Measurements from ENCODE around the gene BCAR1. TPM values are rescaled to one million over a fixed set of nuclear protein-coding genes. Genes with fewer than 3 reads are reported as not detected.
"Not testable (repeated sequence)": the region's sequence is repeated elsewhere in the genome, so short reads cannot be mapped to it uniquely, and the experiment has no call there.

Gene BCAR1
- total and polyA plus RNA-seq, 9 donors: 33.4 to 67.4 (median 56.5) TPM

DNA sequence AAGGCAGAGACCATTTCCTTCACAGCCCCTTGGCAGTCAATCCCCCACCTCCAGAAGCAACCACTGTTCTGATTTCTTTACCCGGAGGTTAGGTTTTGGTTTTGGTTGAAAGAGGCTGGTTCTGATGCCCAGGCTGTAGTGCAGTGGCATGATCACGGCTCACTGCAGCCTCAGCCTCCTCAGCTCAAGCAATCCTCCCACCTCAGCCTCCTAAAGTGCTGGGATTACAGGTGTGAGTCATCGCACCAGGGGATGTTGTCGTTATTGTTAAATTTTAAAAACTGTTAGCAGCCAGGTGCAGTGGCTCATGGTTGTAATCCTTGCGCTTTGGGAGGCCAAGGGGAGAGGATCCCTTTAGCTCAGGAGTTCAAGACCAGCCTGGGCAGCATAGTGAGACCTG lies 41.5 kb downstream of the BCAR1 start:
- WGBS (ENCODE audit: insufficient coverage): 78% methylated on average over 2 of the region's 5 CpGs
- Histone ChIP-seq H3K27ac (ENCODE audit: low read length) (no peak overlapping the region), H3K4me1 (ENCODE audit: control insufficient read depth, insufficient read depth, low read length) (peaks cover 10% of the 10 kb centered on the region), H3K36me3 (ENCODE audit: control insufficient read depth, insufficient read depth, low read length) (no peaks in the 10 kb centered on the region), H3K9me3 (replicated peaks; ENCODE audit: control insufficient read depth, low read depth, low read length) (no peaks in the 10 kb centered on the region), H3K27me3 (ENCODE audit: control insufficient read depth, insufficient read depth, low read length) (no peaks in the 10 kb centered on the region), H3K4me3 (ENCODE audit: low read length) (no peak overlapping the region)
- DNase-seq: no peak

DNA sequence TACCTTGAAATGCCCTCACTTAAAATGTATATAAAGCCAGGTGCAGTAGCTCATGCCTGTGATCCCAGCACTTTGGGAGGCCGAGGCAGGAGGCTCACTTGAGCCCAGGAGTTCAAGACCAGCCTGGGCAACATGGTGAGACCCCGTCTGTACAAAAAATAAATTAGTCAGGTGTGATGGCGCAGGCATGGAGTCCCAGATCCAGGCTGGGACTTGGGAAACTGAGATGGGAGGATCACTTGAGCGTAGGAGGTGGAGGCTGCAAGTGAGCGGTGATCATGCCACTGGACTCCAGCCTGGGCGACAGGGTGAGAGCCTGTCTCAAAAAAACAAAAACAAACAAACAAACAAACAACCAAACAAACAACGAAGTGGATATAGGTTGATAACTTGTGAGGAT lies 41.9 kb downstream of the BCAR1 start:
- DNase-seq; H3K9me3 ChIP-seq (replicated peaks; ENCODE audit: control insufficient read depth, low read depth, low read length); H3K4me3 ChIP-seq (ENCODE audit: low read length): not testable (repeated sequence)

DNA sequence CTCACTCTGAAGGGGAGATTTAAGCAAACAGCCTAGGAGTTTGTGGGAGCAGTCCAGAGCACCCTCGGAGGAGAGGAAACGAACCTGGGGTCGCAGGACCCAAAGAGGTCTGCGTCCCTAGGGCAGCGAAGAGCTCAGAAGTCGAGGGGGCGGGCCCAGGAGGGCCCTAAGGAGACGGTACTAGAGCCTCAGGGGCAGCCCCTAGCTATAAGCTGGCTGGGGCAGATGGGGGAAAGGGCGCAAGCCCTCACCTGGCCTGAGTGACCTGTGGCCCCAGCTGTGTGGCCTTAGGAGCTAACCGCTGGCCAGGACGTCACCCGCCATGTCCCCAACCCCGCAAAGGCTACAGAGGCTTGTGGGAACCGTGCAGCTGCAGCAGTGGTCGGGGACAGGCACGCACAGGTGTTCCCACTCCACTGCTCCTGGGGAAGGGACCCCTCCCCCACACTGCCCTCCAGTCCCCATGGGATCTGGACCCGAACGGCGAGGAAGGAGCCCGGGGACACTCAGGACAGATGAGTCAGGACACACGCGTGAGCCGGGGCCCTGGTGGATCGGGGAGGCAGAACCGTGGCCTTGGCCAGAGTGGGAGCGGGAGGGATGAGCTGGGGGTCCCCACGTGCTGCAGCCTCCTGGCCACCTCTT lies 42.4 kb downstream of the BCAR1 start:
- H3K4me3 ChIP-seq (ENCODE audit: low read length): no peak overlapping the region
- H3K4me1 ChIP-seq (ENCODE audit: control insufficient read depth, insufficient read depth, low read length): peaks cover 10% of the 10 kb centered on the region
- H3K9me3 ChIP-seq (replicated peaks; ENCODE audit: control insufficient read depth, low read depth, low read length): no peaks in the 10 kb centered on the region
- 61% methylated on average over 24 of the region's 27 CpGs for WGBS (ENCODE audit: insufficient coverage)
- H3K27me3 ChIP-seq (ENCODE audit: control insufficient read depth, insufficient read depth, low read length): no peaks in the 10 kb centered on the region
- DNase-seq: no peak
- no peak overlapping the region for H3K27ac ChIP-seq (ENCODE audit: low read length)
- no peaks in the 10 kb centered on the region for H3K36me3 ChIP-seq (ENCODE audit: control insufficient read depth, insufficient read depth, low read length)

More for the DNA sequence above, 41.9 kb downstream of the BCAR1 start:
- H3K27ac ChIP-seq (ENCODE audit: low read length); H3K27me3 ChIP-seq (ENCODE audit: control insufficient read depth, insufficient read depth, low read length); H3K36me3 ChIP-seq (ENCODE audit: control insufficient read depth, insufficient read depth, low read length): not testable (repeated sequence)
- WGBS (ENCODE audit: insufficient coverage): 94% methylated on average over 2 of the region's 7 CpGs
- peaks cover 10% of the 10 kb centered on the region for H3K4me1 ChIP-seq (ENCODE audit: control insufficient read depth, insufficient read depth, low read length)

DNA sequence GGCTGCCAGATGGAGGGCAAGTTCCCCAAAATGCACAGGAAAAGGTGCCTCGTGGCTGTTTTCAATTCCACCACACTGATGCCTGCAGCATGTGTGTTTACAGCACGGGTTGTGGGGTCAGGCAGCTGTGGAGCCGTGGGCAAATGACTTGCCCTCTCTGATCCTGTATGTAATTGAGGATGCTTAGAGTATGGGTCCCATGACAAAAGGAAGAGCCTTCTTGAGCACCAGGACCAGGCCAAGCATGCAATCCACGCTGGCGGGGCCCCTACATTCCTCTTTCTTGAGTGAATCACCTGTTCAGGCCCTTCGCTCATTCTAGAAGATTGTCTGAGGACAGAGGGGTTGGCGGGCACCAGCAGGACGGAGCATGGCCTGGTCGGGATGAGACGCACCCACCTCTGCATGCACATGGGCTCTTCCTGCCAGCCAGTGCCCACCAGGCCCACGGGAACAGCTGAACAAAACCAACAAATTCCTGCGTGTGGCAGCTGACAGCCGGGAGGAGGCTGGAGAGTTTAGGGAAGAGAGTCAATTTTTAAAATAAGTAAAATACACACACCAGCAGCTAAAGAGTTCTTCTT lies 43.1 kb downstream of the BCAR1 start:
- Histone ChIP-seq H3K4me1 (ENCODE audit: control insufficient read depth, insufficient read depth, low read length) (peaks cover 10% of the 10 kb centered on the region), H3K9me3 (replicated peaks; ENCODE audit: control insufficient read depth, low read depth, low read length) (no peaks in the 10 kb centered on the region), H3K36me3 (ENCODE audit: control insufficient read depth, insufficient read depth, low read length) (no peaks in the 10 kb centered on the region), H3K27ac (ENCODE audit: low read length) (no peak overlapping the region), H3K4me3 (ENCODE audit: low read length) (no peak overlapping the region), H3K27me3 (ENCODE audit: control insufficient read depth, insufficient read depth, low read length) (no peaks in the 10 kb centered on the region)
- WGBS (ENCODE audit: insufficient coverage): 78% methylated on average over 8 of the region's 13 CpGs
- no peak for DNase-seq

DNA sequence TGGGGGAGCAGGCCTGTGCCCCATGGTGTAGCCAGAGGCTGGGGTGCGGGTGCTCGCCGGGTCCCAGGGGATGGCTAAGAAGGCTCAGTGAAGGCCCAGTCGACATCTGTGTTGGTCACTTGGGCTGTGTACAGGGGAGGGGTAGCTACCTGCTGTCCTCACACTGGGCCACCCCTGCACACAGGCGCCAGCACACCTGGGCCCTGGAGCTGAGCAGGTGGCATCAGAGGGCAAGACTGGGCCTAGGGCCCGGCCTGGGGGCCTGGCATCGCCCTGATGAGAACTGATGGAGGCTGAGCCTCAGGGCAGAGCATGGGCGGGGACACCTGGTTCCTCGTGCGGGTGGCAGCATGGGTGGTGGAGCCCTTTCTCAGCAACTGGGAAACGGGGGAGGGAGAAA lies 43.6 kb downstream of the BCAR1 start:
- Histone ChIP-seq H3K27ac (ENCODE audit: low read length) (no peak overlapping the region), H3K4me1 (ENCODE audit: control insufficient read depth, insufficient read depth, low read length) (peaks cover 10% of the 10 kb centered on the region), H3K9me3 (replicated peaks; ENCODE audit: control insufficient read depth, low read depth, low read length) (no peaks in the 10 kb centered on the region), H3K27me3 (ENCODE audit: control insufficient read depth, insufficient read depth, low read length) (no peaks in the 10 kb centered on the region), H3K4me3 (ENCODE audit: low read length) (no peak overlapping the region), H3K36me3 (ENCODE audit: control insufficient read depth, insufficient read depth, low read length) (no peaks in the 10 kb centered on the region)
- 89% methylated on average over 10 of the region's 11 CpGs for WGBS (ENCODE audit: insufficient coverage)
- DNase-seq: no peak

DNA sequence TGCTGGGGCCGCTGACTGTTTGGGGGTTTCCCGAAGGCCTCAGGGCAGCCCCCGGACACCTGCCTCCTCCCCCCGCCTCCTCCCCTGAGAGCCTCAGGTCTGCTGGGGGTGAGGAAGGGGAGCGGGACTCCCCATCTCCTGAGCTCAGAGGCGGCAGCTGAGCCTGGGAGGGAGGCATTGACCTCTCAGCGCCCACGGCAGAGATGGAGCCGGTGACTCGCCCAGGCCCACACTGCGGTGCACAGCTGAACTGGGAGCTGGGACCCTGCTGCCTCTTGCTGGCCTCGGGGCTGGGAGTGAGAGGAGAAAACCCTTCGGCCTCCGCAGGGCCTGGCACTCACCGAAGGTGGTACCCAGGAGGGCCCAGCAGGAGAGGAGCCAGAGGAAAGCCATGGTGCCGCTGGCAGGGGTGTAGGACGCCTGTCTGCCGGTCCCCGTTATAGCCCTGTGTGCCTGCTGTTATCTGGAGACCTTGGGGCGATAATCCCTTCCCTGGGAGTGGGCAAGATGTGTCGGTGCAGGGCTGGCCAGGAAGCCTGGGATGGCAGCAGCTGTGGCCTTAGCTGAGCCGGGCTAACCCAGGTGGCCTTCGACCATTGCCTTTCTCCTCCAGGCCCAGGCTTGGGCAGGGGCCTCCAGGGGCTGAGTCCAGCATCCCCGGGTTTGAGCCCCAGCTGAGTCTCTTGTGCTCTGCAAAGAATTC lies 44.5 kb downstream of the BCAR1 start, which contains the start of gene CTRB2:
TSS of gene CTRB2 (minus strand) at position 413 of the 703 bp plus-strand sequence. CDS start at position 393, 20 bp downstream.
- DNase-seq: no peak
- Histone ChIP-seq H3K4me3 (ENCODE audit: low read length) (no peak within 1 kb of the TSS), H3K27ac (ENCODE audit: low read length) (no peak within 1 kb of the TSS), H3K36me3 (ENCODE audit: control insufficient read depth, insufficient read depth, low read length) (no peaks in the 10 kb centered on the region), H3K9me3 (replicated peaks; ENCODE audit: control insufficient read depth, low read depth, low read length) (no peaks in the 10 kb centered on the region), H3K27me3 (ENCODE audit: control insufficient read depth, insufficient read depth, low read length) (no peaks in the 10 kb centered on the region), H3K4me1 (ENCODE audit: control insufficient read depth, insufficient read depth, low read length) (peaks cover 10% of the 10 kb centered on the region)
- WGBS (ENCODE audit: insufficient coverage): 77% methylated on average over 18 of the region's 24 CpGs

DNA sequence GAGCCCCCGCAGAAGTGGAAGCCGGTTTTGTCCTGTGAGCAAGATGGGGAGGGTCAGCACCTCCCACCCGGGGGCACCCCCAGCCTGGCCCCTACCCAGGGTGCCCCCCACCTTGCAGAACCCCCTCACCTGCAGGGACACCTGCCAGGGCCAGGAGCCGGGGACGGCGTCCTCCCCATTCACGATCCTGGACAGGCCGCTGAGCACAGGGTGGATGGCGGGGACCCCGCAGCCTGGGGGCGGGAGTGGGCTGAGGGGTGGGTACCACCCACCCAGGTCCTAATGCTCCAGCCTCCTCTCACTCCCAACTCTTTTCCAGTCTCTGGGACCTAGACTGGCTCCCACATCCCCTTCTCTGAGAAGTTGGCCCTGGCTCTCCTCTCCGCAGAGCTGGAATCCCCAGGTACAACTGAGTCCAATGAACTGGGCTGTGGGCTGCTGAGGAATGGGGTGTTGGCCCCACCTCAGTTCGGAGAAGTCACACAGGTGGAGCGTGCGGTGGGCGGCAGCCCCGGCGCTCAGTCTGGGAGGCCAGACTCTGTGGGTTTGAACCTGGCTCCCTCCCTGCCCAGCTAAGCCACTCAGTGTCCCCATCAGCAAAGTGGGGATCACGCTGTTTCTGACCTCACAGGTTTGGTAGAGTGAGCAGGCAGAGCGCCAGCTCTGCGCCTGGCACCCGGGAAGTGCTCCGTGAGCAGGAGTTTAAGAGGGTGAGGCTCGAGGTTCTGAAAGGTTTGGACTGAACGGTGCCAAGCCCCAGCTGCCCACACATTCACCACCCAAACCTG lies 45.3 kb downstream of the BCAR1 start:
- H3K9me3 ChIP-seq (replicated peaks; ENCODE audit: control insufficient read depth, low read depth, low read length); H3K4me3 ChIP-seq (ENCODE audit: low read length); H3K27ac ChIP-seq (ENCODE audit: low read length); DNase-seq; H3K36me3 ChIP-seq (ENCODE audit: control insufficient read depth, insufficient read depth, low read length); H3K27me3 ChIP-seq (ENCODE audit: control insufficient read depth, insufficient read depth, low read length): not testable (repeated sequence)
- WGBS (ENCODE audit: insufficient coverage): 82% methylated on average over 6 of the region's 25 CpGs
- H3K4me1 ChIP-seq (ENCODE audit: control insufficient read depth, insufficient read depth, low read length): peaks cover 10% of the 10 kb centered on the region

DNA sequence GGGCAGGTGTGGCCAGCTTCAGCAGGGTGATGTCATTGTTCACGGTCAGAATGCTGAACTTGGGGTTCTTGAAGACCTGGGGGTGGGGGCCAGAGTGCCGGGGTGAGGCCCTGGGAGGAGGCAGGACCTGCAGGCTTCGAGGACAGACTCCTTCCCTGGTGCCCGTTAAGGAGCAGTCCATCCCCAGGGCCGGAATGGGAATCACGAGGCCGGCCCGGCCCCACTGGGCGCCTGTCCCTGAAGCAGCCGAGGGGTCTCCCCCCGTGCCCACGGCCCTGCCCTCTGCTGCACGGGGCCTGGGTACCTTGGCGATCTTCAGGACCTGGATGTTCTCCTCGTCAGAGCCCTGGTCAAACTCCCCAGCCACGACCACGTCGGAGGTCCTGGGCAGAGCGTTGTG lies 46.0 kb downstream of the BCAR1 start:
- H3K36me3 ChIP-seq (ENCODE audit: control insufficient read depth, insufficient read depth, low read length); H3K27ac ChIP-seq (ENCODE audit: low read length); DNase-seq; H3K27me3 ChIP-seq (ENCODE audit: control insufficient read depth, insufficient read depth, low read length); H3K9me3 ChIP-seq (replicated peaks; ENCODE audit: control insufficient read depth, low read depth, low read length); H3K4me3 ChIP-seq (ENCODE audit: low read length): not testable (repeated sequence)
- WGBS (ENCODE audit: insufficient coverage): no CpG with 5 or more reads among the region's 19 CpGs
- H3K4me1 ChIP-seq (ENCODE audit: control insufficient read depth, insufficient read depth, low read length): peaks cover 10% of the 10 kb centered on the region

DNA sequence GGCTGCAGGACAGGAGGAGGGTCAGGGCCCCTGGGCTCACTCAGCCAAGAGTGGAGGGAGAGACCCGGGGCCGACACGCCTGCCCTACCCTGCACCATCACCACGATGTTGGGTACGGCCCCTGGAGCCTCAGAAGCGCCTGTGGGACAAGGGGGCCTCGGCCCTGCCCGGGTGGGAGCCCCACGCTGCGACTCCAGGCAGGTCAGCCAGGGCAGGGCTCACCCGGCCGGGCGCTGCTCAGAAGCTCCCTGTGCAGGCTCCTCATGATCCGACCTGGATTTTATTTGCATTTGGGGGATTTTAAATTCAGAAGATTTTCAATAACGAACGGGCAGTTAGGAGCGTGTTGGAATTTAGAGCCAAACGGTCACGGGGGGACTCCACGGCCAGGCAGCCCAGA lies 46.5 kb downstream of the BCAR1 start:
- no CpG with 5 or more reads among the region's 20 CpGs for WGBS (ENCODE audit: insufficient coverage)
- not testable (repeated sequence) for H3K27me3 ChIP-seq (ENCODE audit: control insufficient read depth, insufficient read depth, low read length); H3K36me3 ChIP-seq (ENCODE audit: control insufficient read depth, insufficient read depth, low read length); H3K27ac ChIP-seq (ENCODE audit: low read length); H3K4me3 ChIP-seq (ENCODE audit: low read length); H3K9me3 ChIP-seq (replicated peaks; ENCODE audit: control insufficient read depth, low read depth, low read length); DNase-seq
- peaks cover 10% of the 10 kb centered on the region for H3K4me1 ChIP-seq (ENCODE audit: control insufficient read depth, insufficient read depth, low read length)

DNA sequence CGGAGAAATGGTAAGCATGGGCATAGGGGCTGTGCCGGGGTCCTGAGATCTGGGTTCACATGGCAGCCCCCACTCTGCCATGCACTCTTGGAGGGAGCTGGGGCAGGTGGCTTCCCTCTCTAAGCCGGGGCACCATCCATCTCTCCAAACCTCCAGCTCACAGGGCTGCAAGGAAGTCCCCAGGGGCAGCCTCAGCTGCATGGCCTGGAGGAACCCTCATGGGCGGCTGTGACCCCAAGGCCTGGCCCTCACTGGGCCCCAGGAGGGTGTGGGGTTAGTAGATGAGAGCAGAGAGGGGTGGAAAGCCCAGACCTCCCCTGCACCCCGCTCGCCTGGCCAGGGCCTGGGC lies 47.0 kb downstream of the BCAR1 start:
- DNase-seq: no peak
- no peaks in the 10 kb centered on the region for H3K27me3 ChIP-seq (ENCODE audit: control insufficient read depth, insufficient read depth, low read length)
- no peak overlapping the region for H3K4me3 ChIP-seq (ENCODE audit: low read length)
- H3K4me1 ChIP-seq (ENCODE audit: control insufficient read depth, insufficient read depth, low read length): peaks cover 10% of the 10 kb centered on the region
- WGBS (ENCODE audit: insufficient coverage): 100% methylated on average over 1 of the region's 6 CpGs
- no peaks in the 10 kb centered on the region for H3K9me3 ChIP-seq (replicated peaks; ENCODE audit: control insufficient read depth, low read depth, low read length)
- H3K36me3 ChIP-seq (ENCODE audit: control insufficient read depth, insufficient read depth, low read length): no peaks in the 10 kb centered on the region
- no peak overlapping the region for H3K27ac ChIP-seq (ENCODE audit: low read length)

All from muscle of leg (tissue), 11 donors.